ENCODE measurements around the gene CYP2C8.
"Not testable (repeated sequence)": the region's sequence is repeated elsewhere in the genome, so short reads cannot be mapped to it uniquely, and the experiment has no call there.

CYP2C8 gene

GRCh38 chr10:95069286-95069685 is at the start of gene CYP2C8:
CYP2C8 (minus strand) TSS chr10:95069497; CDS start chr10:95069402, 95 bp downstream.
- TF ChIP-seq, protein P1, sequence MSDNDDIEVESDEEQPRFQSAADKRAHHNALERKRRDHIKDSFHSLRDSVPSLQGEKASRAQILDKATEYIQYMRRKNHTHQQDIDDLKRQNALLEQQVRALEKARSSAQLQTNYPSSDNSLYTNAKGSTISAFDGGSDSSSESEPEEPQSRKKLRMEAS (IDR thresholded peaks at IDR 0.05; ENCODE audit: low read depth, low read length) = no peak
- TF ChIP-seq POLR2A (IDR thresholded peaks at IDR 0.05; ENCODE audit: extremely low read depth, insufficient read length) = no peak
- no peak within 1 kb of the TSS for H3K4me3 ChIP-seq (ENCODE audit: low read depth, low read length)
- DNase-seq (ENCODE audit: low read depth) = no peak

DNA sequence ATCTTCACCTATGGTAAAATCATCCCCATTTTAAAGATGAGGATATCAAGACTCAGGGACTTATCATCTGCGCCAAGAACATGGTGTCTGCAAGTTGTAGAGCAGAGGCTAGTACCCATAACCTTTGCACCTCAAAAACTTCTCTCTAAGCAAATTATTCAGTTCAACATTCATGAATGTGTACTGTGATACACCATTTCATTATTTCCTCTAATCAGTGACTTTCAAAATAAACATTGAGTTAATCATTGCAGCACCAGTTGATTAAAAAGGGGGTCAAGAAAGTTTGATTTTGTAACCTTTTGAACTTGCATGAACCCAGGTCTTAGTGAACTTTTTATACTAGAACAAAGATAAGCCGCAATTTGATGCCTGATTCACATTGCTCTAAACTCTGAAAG is 47.6 kb upstream of the CYP2C8 start:
- no peak for DNase-seq (ENCODE audit: low read depth)
- TF ChIP-seq MYC (IDR thresholded peaks at IDR 0.05; ENCODE audit: low read depth, low read length) (no peak), CTCF (IDR thresholded peaks at IDR 0.05; ENCODE audit: low read depth, low read length) (no peak), POLR2A (IDR thresholded peaks at IDR 0.05; ENCODE audit: extremely low read depth, insufficient read length) (no peak)
- TF ChIP-seq, protein P1 (IDR thresholded peaks at IDR 0.05; ENCODE audit: low read depth, low read length) = no peak
- no peak overlapping the region for H3K4me3 ChIP-seq (ENCODE audit: low read depth, low read length)

DNA sequence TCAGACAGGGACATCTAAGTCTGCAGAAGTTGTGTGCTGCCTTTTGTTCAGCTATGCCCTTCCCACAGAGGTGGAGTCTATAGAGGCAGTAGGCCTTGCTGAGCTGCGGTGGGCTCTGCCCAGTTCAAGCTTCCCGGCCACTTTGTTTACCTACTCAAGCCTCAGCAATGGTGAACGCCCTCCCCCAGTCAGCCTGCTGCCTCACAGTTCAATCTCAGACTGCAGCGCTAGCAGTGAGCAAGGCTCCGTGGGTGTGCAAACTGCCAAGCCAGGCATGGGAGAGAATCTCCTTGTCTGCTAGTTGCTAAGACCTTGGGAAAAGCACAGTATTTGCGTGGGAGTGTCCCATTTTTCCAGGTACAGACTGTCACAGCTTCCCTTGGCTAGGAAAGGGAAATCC is 41.5 kb upstream of the CYP2C8 start:
- not testable (repeated sequence) for H3K4me3 ChIP-seq (ENCODE audit: low read depth, low read length); DNase-seq (ENCODE audit: low read depth)

DNA sequence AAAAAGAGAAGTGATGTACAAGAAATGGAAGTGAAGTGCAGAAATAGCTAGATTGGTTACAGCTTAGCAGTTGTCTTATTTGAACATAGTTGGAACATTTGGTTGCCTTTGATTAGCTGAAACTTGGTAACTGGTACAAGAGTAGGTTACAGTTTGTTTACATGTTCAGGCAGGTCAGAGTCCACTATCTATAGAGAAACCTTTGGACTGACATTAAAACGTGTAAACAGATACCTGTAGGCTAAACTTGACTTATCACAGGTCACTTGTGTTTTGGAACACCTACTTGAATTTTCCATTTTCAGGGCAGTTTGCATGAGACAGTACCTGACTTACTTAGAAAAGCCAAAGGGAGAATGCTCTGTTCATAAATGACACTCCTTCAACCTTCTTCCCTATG is 28.5 kb upstream of the CYP2C8 start:
- no peak for DNase-seq (ENCODE audit: low read depth)
- no peak overlapping the region for H3K4me3 ChIP-seq (ENCODE audit: low read depth, low read length)
- TF ChIP-seq, protein P1 (IDR thresholded peaks at IDR 0.05; ENCODE audit: low read depth, low read length) = no peak

- no peak overlapping the region for H3K4me3 ChIP-seq (ENCODE audit: low read depth, low read length)
- TF ChIP-seq CTCF (IDR thresholded peaks at IDR 0.05; ENCODE audit: low read depth, low read length) = no peak
- no peak for TF ChIP-seq MYC (IDR thresholded peaks at IDR 0.05; ENCODE audit: low read depth, low read length)
- TF ChIP-seq, protein P1 (IDR thresholded peaks at IDR 0.05; ENCODE audit: low read depth, low read length) = no peak
- TF ChIP-seq POLR2A (IDR thresholded peaks at IDR 0.05; ENCODE audit: extremely low read depth, insufficient read length) = no peak
- no peak for DNase-seq (ENCODE audit: low read depth)
Observed at GRCh38 chr10:95096143-95096542, 26.8 kb upstream of the CYP2C8 start.

DNA sequence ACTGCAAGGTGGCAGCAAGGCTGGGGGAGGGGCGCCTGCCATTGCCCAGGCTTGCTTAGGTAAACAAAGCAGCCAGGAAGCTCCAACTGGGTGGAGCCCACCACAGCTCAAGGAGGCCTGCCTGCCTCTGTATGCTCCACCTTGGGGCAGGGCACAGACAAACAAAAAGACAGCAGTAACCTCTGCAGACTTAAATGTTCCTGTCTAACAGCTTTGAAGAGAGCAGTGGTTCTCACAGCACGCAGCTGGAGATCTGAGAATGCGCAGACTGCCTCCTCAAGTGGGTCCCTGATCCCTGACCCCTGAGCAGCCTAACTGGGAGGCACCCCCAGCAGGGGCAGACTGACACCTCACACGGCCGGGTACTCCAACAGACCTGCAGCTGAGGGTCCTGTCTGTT is 10.3 kb upstream of the CYP2C8 start:
- H3K4me3 ChIP-seq (ENCODE audit: low read depth, low read length); DNase-seq (ENCODE audit: low read depth): not testable (repeated sequence)

GRCh38 chr10:95077556-95077955 is 8.3 kb upstream of the CYP2C8 start:
- H3K4me3 ChIP-seq (ENCODE audit: low read depth, low read length) = no peak overlapping the region
- DNase-seq (ENCODE audit: low read depth) = no peak
- TF ChIP-seq, protein P1 (IDR thresholded peaks at IDR 0.05; ENCODE audit: low read depth, low read length) = no peak
- TF ChIP-seq CTCF (IDR thresholded peaks at IDR 0.05; ENCODE audit: low read depth, low read length) (no peak), MYC (IDR thresholded peaks at IDR 0.05; ENCODE audit: low read depth, low read length) (no peak), POLR2A (IDR thresholded peaks at IDR 0.05; ENCODE audit: extremely low read depth, insufficient read length) (no peak)

GRCh38 chr10:95071107-95071660 is 1.9 kb upstream of the CYP2C8 start:
- TF ChIP-seq MYC (IDR thresholded peaks at IDR 0.05; ENCODE audit: low read depth, low read length) = no peak
- TF ChIP-seq CTCF (IDR thresholded peaks at IDR 0.05; ENCODE audit: low read depth, low read length) = no peak
- TF ChIP-seq, protein P1 (IDR thresholded peaks at IDR 0.05; ENCODE audit: low read depth, low read length) = no peak
- TF ChIP-seq POLR2A (IDR thresholded peaks at IDR 0.05; ENCODE audit: extremely low read depth, insufficient read length) = no peak
- DNase-seq (ENCODE audit: low read depth) = no peak

DNA sequence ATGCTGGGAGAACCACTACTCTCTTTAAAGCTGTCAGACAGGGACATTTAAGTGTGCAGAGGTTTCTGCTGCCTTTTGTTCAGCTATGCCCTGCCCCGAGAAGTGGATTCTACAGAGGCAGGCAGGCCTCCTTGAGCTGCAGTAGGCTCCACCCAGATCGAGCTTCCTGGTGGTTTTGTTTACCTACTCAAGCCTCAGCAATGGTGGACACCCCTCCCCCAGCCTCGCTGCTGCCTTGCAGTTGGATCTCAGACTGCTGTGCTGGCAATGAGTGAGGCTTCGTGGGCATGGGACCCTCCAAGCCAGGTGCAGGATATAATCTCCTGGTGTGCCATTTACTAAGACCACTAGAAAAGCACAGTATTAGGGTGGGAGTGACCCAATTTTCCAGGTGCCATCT is 5.2 kb downstream of the CYP2C8 start:
- not testable (repeated sequence) for DNase-seq (ENCODE audit: low read depth)

More at GRCh38 chr10:95071107-95071660, 1.9 kb upstream of the CYP2C8 start:
- H3K4me3 ChIP-seq (ENCODE audit: low read depth, low read length) = no peak overlapping the region

More for the DNA sequence above, 5.2 kb downstream of the CYP2C8 start:
- not testable (repeated sequence) for H3K4me3 ChIP-seq (ENCODE audit: low read depth, low read length)
